Stimulated activated CD4-positive, alpha-beta T cell treated with anti-CD3 and anti-CD28 coated beads, Interleukin-15, amount 100 ng/mL, for 48 hours (primary cell): Measurements from ENCODE around the gene CDV3.

Experiments
- DNase-seq, 2 donors: peaks; one replicate each; pipeline ENCODE4 v3.0.0-alpha.2; 2020; ENCODE audit warnings: low read depth in 2 of 2

The CDV3 gene

GRCh38 chr3:133606342-133606741 is 32.9 kb downstream of the CDV3 start:
- DNase-seq, result no peak

GRCh38 chr3:133606902-133607301 is 33.4 kb downstream of the CDV3 start:
- no peak for DNase-seq

GRCh38 chr3:133607816-133608215 is 34.3 kb downstream of the CDV3 start:
- DNase-seq, result no peak

GRCh38 chr3:133608388-133608787 is 34.9 kb downstream of the CDV3 start:
- DNase-seq, result no peak

GRCh38 chr3:133610031-133610430 is 36.5 kb downstream of the CDV3 start:
- DNase-seq, result no peak

- no peak for DNase-seq
Observed at GRCh38 chr3:133611534-133611933, 38.0 kb downstream of the CDV3 start.

GRCh38 chr3:133620066-133620784 is 46.7 kb downstream of the CDV3 start:
- no peak for DNase-seq

- DNase-seq, result no peak
Observed at GRCh38 chr3:133627789-133628188, 54.3 kb downstream of the CDV3 start.

GRCh38 chr3:133629146-133629545 is 55.7 kb downstream of the CDV3 start:
- no peak for DNase-seq

- no peak for DNase-seq
Observed at GRCh38 chr3:133633439-133633838, 60.0 kb downstream of the CDV3 start.
